Lung (tissue), 12 donors: ENCODE results near the gene PPM1F. TPM values are rescaled to one million over a fixed set of nuclear protein-coding genes. Genes with fewer than 3 reads are reported as not detected.
"Not testable (repeated sequence)": the region's sequence is repeated elsewhere in the genome, so short reads cannot be mapped to it uniquely, and the experiment has no call there.

Source experiments
- ATAC-seq: fragments of 200-7000 bp; cut with Tn5 transposase; one replicate; pipeline ENCODE4 v1.9.1; 2020; ENCODE audit warnings: moderate number of reproducible peaks; ENCODE audit not compliant: insufficient read depth, low FRiP score
- DNase-seq, 3 donors: peaks; one replicate each; pipeline ENCODE4 v3.0.0-alpha.2; 2013 to 2017
- H3K27ac ChIP-seq, 2 donors: one replicate each; pipeline ENCODE4 v1.5.1; 2013; ENCODE audit warnings: mild to moderate bottlenecking in 2 of 2, moderate library complexity in 2 of 2, control low read depth in 1 of 2, inconsistent platforms in 1 of 2, low read depth in 1 of 2, low read length in 1 of 2
- H3K27me3 ChIP-seq, 3 donors: one replicate each; pipeline ENCODE4 v1.5.1; 2013; ENCODE audit warnings: low read length in 2 of 3; ENCODE audit not compliant: control insufficient read depth in 3 of 3, insufficient read depth in 3 of 3
- H3K36me3 ChIP-seq, 4 donors: one replicate each; pipeline ENCODE4 v1.5.1; 2013; ENCODE audit warnings: low read length in 4 of 4, mild to moderate bottlenecking in 1 of 4, moderate library complexity in 1 of 4; ENCODE audit not compliant: control insufficient read depth in 4 of 4, insufficient read depth in 4 of 4
- H3K4me1 ChIP-seq, 5 donors: one replicate each; pipeline ENCODE4 v1.5.1; 2013; ENCODE audit warnings: low read length in 5 of 5, mild to moderate bottlenecking in 2 of 5, moderate library complexity in 1 of 5; ENCODE audit not compliant: control insufficient read depth in 5 of 5, insufficient read depth in 5 of 5
- H3K4me3 ChIP-seq: one replicate; pipeline ENCODE4 v1.5.1; 2013; ENCODE audit warnings: mild to moderate bottlenecking, control low read depth, moderate library complexity
- H3K9ac ChIP-seq, 2 donors: one replicate each; pipeline ENCODE4 v1.5.1; 2013; ENCODE audit warnings: low read length in 2 of 2, control low read depth in 1 of 2; ENCODE audit not compliant: insufficient read depth in 1 of 2
- H3K9me3 ChIP-seq, 4 donors: one replicate each; pipeline ENCODE4 v1.5.1; 2013; ENCODE audit warnings: low read length in 3 of 4, mild to moderate bottlenecking in 1 of 4, moderate library complexity in 1 of 4; ENCODE audit not compliant: control insufficient read depth in 4 of 4, insufficient read depth in 3 of 4
- WGBS, 2 donors: extraction: QIAGEN DNeasy Blood & Tissue Kit; methylation state at CpG; one replicate each; pipeline ENCODE4 v1.1.7; 2013; 5-methylcytosine and 5-hydroxymethylcytosine counted together
- polyA plus RNA-seq, 2 donors: library from polyadenylated mRNA; stranded (reverse); fragments of 200-250 nt; gene quantifications; one replicate each; pipeline ENCODE4 v1.2.1, GENCODE V29; 2013
- total RNA-seq, 2 donors: library from RNA; depleted of rRNA in 1 of 2; stranded (reverse); fragments of >200 nt in 1 of 2; gene quantifications; one replicate each; pipeline ENCODE4 v1.2.1, GENCODE V29; 2014 to 2021
- TF ChIP-seq, protein P1 (sequence below): IDR thresholded peaks from 2 replicates; pipeline ENCODE4 v1.5.1; 2012; ENCODE audit warnings: mild to moderate bottlenecking; ENCODE audit errors: control extremely low read depth, extremely low read depth
- donor health status: control.
- donor health status: control.
- donor health status: Bipolar disorder and iron deficiency.
- donor health status: healthy.
- donor health status: DM: yes; HTN: yes; CAD: no.

PPM1F gene
- total and polyA plus RNA-seq, 4 donors = 25.8 to 62.4 (median 32.6) TPM

DNA sequence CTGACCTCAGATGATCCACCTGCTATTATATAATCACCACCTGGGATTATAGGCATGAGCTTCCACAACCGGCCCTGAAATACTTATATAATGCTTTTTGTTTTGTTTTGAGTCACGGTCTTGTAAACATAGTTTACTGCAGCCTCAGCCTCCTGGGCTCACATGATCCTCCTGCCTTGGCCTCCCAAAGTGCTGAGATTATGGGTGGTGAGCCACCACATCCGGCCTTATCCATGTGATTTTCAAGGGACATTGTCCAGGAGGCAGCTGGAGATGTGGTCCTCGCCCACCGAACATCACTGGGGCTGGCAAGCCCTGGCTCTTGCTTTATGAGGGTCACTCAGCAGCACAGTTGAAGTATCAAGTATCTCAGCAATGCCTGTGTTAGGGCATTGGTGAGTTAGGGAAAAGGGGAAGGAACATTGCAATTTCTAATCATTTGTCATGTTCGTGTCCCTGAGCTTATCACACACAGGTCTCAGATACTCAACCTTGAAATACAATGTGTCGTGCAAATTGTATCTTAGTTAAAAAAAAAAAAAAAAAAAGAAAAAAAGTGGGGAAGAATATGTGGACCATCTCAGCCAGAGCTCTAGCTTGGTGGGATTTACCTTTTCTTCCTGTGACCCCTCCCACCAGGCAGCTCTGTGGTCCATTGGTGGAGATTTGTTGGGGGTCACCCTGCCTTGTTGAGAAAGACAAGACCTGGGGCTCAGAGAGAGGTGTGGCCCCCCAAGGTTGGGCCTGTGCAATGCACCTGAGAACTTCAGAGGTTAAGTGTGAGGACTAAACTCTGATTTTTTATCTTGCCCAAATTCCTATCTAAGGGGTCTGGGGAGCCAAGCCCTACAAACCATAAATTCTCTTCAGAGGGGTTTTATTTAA, 44.8 kb downstream of the PPM1F start:
- H3K4me3 ChIP-seq = no peak overlapping the region
- no peak overlapping the region for H3K27ac ChIP-seq
- H3K9ac ChIP-seq = no peak overlapping the region
- H3K36me3 ChIP-seq = no peaks in the 10 kb centered on the region
- TF ChIP-seq, protein P1, sequence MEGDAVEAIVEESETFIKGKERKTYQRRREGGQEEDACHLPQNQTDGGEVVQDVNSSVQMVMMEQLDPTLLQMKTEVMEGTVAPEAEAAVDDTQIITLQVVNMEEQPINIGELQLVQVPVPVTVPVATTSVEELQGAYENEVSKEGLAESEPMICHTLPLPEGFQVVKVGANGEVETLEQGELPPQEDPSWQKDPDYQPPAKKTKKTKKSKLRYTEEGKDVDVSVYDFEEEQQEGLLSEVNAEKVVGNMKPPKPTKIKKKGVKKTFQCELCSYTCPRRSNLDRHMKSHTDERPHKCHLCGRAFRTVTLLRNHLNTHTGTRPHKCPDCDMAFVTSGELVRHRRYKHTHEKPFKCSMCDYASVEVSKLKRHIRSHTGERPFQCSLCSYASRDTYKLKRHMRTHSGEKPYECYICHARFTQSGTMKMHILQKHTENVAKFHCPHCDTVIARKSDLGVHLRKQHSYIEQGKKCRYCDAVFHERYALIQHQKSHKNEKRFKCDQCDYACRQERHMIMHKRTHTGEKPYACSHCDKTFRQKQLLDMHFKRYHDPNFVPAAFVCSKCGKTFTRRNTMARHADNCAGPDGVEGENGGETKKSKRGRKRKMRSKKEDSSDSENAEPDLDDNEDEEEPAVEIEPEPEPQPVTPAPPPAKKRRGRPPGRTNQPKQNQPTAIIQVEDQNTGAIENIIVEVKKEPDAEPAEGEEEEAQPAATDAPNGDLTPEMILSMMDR = no peak
- H3K27me3 ChIP-seq = no peaks in the 10 kb centered on the region
- WGBS, 2 donors = 86 to 91% methylated on average over 7 of the region's 7 CpGs
- DNase-seq (no peak), ATAC-seq (no peak)
- no peaks in the 10 kb centered on the region for H3K4me1 ChIP-seq
- no peaks in the 10 kb centered on the region for H3K9me3 ChIP-seq

DNA sequence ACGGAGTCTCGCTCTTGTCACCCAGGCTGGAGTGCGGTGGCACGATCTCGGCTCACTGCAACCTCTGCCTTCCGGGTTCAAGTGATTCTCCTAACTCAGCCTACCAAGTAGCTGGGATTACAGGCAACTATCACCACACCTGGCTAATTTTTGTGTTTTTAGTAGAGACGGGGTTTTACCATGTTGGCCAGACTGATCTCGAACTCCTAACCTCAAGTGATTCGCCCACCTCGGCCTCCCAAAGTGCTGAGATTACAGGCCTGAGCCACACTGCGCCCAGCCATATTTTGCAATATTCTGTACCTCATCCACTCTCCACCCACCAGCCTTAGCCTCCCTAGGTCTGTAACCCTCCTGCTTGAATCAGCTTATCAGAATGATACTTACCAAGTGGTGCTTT, 47.4 kb downstream of the PPM1F start:
- not testable (repeated sequence) for H3K9me3 ChIP-seq, H3K4me1 ChIP-seq, DNase-seq, H3K27ac ChIP-seq, ATAC-seq, H3K4me3 ChIP-seq, H3K36me3 ChIP-seq, H3K9ac ChIP-seq, H3K27me3 ChIP-seq
- WGBS, 2 donors = 95 to 96% methylated on average over 11 of the region's 11 CpGs

DNA sequence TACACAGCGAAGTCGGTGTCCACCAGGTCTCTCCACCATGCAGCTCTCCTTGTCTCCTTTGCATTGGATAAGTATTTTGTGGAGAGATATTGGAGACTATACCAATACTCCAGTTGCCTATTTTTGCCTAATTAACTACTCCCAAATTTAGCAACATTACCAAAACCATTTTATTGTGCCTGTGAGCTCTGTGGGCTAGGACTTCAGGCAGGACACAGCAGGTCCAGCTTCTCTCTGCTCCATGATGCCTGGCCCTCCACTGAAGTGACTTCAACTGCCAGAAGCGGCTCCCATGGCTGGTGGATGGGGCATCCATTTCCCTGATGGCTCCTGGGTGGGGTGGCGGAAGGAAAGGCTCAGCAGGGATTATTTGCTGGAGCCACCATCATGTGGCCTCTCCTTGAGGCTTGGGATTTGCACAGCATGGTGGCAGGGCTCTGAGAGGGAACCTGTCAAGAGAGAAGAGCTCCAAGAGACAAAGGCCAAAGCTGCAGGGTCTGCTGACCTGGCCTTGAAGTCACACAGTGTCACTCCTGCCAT, 48.3 kb downstream of the PPM1F start:
- Histone ChIP-seq H3K4me1 (no peaks in the 10 kb centered on the region), H3K9me3 (no peaks in the 10 kb centered on the region), H3K36me3 (no peaks in the 10 kb centered on the region), H3K9ac (no peak overlapping the region), H3K27ac (no peak overlapping the region), H3K27me3 (no peaks in the 10 kb centered on the region), H3K4me3 (no peak overlapping the region)
- 96 to 98% methylated on average over 4 of the region's 4 CpGs for WGBS, 2 donors
- DNase-seq (no peak), ATAC-seq (no peak)
- TF ChIP-seq, protein P1 = no peak

DNA sequence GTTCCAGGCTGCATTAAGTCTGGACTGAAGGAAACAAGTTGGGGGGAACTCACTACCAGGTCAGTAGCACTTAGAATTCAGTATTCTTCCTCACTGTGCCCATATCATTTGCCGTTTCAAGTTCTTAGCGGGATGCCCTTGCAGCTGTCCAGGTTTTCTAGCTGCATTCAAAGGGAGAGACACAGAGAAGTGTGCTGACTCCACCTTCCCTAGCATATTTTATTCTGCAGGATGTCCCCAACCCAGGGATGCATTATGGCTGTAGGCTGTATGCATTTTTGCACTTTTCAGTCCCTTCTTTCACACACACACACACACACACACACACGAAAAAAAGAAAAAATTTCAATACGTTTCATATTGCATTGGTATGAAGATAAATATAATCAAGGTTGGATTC, 49.4 kb downstream of the PPM1F start:
- no peaks in the 10 kb centered on the region for H3K36me3 ChIP-seq
- H3K4me1 ChIP-seq = no peaks in the 10 kb centered on the region
- DNase-seq (no peak), ATAC-seq (no peak)
- 94 to 95% methylated on average over 4 of the region's 4 CpGs for WGBS, 2 donors
- no peaks in the 10 kb centered on the region for H3K9me3 ChIP-seq
- no peaks in the 10 kb centered on the region for H3K27me3 ChIP-seq
- TF ChIP-seq, protein P1 = no peak
- H3K4me3 ChIP-seq = no peak overlapping the region
- no peak overlapping the region for H3K9ac ChIP-seq
- no peak overlapping the region for H3K27ac ChIP-seq
